GM21390 (cell line): ENCODE data around the gene MFAP3L.

Source experiments
- ATAC-seq: cut with Tn5 transposase; IDR thresholded peaks from one replicate; pipeline ENCODE4 v1.9.1; 2021; ENCODE audit not compliant: unreplicated experiment

MFAP3L gene

DNA sequence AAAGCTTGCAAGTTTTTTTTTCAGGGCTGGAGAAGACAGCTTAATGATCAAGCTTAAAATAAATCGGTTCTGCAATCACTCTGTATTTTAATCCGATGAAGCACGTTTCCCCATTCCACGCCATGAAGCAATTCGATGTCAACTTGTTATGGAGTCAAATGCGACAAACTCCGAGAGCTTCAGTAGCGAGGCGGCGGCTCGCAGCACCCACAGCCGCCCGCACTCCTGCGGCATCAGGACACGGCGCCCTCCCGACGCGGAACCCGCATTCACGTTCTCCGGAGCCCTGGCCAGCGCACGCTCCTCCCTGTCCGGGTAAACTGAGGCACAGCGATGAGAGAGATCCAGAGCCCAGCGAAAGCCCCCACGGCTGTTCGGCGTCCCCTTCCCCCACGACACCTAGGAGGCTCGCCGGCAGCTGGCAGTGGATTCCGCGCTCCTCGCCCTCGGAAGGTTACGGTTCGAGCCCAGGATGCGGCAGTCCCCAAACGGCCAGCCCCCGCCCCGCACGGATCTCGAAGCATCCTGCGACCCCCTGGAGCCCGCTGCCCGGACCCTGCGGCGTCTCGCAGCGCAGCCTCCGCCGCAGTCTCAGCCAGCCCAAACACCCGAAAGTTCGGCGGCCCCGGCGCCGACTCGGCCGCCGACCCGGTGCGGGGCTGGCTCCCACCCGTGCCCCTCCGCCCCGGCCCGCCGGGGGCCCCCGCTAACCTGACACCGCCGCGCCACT, 507 bp downstream of the MFAP3L start:
- ATAC-seq: no peak

DNA sequence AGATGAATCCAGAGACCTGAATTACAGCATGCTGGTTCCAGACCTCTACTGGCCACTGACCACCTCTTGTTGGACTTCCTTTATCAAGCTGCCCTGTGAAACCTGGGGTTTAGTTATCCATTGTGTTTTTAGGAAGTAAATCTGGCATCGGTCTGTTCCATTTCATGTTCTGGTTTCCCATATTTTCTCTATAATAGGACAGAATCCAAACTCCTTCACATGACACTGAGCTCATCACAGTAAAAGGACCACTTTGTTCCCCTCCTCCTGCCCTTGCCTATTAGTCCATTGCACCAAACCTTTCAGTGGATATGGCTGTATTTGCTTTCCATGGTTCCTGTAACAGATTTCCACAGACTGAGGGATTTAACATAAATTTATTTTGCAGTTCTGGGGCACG, 4.0 kb downstream of the MFAP3L start:
- no peak for ATAC-seq

DNA sequence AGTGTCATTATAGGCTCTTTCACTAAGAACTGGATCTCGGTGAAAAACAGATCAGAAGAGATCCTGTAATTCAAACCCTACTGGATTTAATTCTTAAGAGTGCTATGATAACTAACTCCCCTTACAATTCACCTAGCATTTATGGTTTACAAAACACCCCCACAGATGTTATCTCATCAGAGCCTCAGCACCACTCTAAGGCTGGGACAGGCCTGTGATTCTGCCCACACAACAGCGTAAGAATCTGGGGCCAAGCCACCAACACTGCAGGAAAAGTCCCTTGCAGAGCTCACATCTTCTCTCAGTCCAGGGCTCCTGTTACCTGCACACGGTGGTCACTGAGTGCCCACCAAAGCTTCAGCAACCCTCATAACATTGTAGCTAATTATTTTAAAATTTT, 8.9 kb downstream of the MFAP3L start:
- no peak for ATAC-seq

DNA sequence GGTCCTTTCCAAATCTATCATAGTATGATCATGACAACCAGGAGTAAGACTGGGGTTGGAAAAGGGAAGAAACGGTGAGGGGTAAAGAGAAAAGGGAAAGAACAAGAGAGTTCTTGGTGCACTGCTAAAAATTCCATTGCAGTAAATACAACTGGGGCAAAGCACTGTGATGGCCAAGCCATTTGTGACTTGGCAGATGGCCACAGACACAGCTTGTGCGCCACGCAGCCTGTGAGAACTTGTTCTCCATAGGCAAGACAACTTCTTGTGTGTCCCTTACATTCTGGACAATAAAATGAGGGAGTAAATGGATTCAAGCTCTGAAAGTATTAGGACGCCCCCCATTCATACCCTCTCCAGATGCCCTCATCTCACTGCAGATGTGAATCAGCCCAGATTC, 10.9 kb downstream of the MFAP3L start:
- no peak for ATAC-seq

DNA sequence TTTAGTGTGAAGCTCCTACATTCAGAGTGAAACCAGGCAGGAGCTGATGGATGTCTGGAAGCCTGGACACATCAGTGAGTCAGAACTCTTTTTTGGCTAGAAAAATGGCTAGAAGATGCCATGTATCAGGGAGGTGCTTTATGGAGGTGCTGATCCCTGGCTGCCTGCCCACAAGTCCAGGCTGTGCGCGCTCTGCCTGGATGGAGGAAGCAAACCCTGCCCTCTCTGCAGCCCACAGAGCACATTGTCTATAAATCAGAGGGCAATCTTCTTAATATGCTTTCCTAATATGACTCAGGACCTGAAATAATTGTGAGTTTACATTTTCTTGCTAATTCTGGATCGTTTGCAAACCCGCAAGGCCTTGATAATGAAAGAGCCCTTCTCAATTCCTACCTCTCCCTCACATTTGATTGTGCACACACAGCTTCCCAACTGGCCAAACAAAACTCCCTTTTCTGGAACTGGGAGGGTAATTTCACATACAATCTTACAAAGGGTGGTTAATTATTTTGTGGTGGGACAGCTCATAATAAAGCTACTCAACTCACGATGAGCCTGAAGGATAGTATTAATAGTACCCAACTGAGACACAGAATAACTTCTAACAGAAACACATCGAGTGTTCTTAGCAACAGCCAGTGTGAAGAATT, 11.7 kb downstream of the MFAP3L start:
- no peak for ATAC-seq

DNA sequence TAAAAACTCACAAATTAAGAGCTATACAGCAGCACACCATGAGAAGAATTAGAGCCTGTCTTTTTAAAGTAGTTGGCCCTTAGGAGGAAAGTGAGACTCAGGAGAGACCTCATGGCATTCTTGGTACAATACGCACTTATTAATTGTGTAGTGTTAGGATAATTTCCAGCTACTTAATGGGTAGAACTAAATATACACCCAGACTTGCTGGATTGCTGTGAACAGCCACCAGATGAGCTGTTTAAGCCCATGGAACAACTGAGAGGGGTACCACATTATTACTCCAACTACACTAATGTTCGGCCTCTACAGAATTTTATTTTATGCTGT, 13.6 kb downstream of the MFAP3L start:
- ATAC-seq: no peak

DNA sequence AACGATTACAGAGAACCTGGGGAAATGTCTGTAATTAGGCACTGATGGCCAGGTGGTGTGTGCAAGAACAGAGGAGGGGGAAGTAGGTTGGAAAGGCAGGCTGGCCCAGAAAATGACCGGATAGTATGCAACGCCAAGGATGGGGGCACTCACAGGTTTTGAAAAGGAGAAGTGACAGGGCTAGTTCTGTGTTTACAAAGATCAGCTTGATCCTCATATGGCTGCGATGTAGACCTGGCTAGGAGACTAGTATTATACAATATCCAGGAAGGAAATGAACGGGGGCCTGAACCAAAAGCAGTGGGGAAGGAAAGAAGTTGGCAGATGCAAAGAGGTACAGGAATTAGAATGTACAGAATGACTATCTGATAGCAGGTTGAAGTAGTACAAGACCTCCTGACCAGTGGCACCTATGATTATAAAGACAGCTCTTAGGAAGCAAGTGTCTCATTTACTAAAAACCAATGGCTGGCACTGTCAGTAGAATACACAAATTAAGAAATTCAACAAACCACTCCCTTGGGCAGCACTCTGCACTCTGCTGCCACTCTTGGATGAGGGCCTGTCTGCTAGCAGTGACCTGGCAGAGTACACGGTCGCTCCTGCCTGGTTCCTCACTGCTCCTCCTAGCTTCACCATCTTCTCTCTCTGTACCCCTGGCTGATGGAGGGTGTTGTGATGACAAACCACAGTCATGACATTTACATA, 14.1 kb downstream of the MFAP3L start:
- ATAC-seq: no peak

DNA sequence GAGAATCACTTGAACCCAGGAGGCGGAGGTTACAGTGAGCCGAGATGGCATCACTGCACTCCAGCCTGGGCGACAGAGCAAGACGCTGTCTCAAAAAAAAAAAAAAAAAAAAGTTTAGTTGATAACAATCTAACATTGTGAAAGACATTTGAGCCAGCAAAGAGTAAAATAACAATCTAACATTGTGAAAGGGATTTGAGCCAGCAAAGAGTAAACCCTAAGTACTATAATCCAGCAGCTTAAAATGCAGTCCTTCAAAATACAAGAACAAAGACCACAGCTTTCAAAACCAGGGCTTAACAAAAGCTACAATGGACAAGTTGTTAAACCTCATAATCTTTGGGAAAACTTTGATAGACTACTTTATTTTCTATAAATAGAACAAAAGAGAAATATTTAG, 16.9 kb downstream of the MFAP3L start:
- ATAC-seq: no peak

DNA sequence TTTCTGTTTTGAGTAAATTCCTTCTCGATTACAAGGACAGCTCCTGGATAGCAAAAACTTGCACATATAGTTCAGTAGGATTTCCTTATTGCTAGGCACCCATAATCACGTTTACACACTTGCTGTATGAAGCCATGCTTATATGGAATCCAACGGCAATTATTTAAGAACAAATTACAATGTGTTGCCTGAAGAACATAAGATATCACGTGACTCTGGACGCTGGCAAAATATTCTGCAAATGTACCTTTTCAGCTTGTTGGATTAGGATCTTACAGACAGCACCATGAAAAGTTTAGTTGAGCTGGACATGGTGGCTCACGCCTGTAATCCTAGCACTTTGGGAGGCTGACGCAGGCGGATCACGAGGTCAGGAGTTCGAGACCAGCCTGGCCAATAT, 17.4 kb downstream of the MFAP3L start:
- no peak for ATAC-seq

DNA sequence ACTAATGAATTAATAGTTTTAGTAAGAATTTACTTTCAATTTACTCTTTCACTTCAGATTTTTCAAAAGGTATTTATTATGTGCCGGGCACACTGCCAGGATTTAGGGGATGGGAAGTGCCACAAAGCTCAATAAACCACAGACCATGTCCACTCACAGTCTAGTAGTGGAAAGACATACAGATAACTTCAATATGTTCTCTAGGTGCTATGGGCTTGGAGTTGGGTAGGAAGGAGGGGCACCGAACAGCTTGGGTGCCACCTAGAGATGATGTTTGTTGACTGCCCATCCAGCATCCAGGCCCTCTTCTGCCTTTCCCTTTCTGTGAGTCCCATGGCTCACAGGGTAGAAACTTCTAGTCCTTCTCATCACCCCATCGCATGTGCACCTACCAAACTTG, 17.8 kb downstream of the MFAP3L start:
- peak; percentile 65 for ATAC-seq

DNA sequence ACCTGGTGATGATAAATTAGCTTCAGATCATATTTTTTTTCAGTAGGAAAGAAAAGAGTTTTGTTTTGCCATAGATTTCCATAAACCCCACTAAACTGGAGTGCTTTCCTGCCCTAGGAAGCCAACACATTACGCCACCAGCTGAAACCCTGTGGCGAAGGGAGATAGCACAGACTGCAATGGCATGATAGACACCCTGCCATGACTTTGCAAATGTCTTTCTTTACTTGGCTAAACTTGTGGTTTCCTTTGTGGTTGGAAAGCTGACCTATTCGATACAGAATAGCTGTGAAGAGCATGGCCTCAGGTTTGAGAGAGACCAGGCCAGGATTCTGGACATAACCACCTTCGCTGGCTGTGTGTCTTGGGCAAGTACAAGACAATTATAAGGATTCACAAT, 19.1 kb downstream of the MFAP3L start:
- ATAC-seq: no peak

DNA sequence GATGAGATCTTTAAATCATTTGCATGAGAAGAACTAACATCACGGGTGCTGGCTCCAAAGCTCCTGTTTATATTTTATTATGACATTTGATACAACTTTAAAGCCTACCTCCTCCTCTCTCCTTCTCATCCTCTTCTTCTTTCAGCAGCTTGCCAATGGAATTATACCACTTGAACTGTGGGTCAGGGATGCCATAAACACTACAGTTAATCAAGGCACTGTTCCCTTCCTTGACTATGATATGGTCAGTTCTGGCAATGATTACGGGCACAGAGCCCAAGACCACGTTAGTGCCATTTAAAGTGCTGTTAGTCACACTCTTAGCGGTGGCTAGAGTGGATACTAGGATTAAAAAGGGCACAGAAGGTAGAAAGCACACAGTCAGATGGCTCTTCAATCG, 20.7 kb downstream of the MFAP3L start:
- no peak for ATAC-seq

DNA sequence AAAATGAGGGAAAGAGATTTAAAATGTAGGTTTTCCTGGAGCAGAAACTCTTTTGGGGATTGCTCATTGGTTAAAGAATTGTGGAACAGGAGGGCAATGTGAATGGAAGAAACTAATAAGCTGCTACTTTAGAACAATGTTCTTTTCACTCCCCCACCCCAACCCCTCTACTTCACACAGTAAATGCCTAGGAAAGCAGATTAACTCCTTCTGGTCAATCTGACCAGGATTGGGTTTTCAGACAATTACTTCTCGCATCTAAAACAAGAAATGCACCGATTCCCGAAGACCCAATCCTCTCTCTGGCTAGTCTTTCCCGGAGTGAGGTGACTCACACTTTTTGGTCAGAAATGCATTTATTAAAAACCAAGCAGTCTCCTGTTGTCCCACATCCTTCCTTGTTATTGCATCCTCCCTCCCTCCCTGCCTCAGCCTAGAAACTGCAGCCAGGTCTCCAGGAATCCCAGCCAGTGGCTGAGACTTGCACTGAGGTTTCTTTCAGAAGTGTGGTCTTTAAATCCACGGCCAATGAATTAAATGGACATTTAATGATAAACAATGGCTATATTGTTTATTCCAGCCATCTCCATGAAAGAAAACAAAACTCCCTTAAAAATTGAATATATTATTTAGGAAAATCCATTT, 21.4 kb downstream of the MFAP3L start:
- ATAC-seq: no peak

DNA sequence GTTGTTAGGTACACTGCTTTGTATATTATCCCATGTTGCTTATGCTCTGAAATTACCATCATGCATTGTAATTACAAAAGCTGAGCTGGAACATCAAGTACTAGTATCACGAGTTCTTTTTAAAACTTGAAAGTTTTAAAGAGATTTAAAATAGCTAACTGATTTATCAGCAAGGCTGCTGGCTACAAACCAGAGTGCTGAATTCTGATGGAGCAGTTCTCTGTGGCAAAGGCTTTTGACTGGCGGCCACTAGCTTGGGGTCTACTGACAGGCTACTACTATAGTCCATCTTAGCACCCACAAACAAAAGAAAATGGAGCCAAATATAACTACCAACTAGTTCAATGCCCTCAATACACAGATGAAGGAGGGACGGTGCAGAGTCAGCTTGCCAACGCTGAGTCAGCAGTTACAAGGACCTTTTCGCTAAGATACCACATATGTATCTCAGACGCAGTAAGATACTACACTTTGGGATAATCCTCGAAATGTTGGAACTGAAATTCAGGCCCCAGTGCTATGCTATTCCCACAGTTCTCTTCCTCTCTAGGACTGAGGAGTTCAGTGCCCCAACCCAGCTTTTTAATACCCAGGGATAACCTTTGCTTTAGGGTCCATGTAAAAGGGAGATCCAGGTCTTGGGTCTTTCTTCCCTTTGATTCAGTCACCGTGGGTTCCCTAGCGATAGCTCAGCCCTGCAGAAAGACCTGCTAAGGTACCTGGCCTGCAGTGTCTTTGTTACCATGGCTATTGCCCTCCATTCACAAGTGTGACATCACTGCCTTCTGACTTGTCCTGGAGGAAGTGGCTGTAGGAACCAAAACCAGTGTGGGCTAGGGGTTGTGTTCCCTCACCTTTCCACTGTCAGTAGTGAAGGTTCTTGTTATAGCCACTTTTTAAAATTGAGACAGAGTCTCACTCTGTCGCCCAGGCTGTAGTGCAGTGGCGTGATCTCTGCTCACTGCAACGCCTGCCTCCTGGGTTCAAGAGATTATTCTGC, 22.8 kb downstream of the MFAP3L start:
- ATAC-seq: no peak

DNA sequence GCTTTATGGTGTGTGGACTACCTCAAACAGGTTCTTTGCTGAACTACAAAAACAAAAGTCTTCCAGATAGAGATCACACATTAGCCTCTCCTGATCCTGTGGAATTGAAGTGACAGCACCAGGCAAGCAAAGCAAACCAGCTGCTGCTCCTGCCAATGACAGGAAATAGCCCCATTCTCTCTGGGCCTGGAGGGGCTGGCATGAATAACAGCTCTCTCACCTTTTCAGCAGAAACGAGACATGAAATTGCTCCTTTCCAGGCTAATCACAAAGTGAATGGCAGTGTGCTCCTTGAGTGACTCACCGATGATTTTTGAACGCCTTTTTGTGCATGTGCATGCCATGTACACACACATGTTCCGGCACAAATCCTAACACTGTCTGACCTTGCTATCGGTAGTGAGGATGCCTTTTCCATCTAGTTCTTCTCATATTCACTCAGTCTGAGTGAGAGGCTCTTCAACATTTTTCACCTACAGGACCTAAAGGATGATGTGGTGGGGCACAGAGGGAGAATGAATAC, 24.4 kb downstream of the MFAP3L start:
- ATAC-seq: no peak

DNA sequence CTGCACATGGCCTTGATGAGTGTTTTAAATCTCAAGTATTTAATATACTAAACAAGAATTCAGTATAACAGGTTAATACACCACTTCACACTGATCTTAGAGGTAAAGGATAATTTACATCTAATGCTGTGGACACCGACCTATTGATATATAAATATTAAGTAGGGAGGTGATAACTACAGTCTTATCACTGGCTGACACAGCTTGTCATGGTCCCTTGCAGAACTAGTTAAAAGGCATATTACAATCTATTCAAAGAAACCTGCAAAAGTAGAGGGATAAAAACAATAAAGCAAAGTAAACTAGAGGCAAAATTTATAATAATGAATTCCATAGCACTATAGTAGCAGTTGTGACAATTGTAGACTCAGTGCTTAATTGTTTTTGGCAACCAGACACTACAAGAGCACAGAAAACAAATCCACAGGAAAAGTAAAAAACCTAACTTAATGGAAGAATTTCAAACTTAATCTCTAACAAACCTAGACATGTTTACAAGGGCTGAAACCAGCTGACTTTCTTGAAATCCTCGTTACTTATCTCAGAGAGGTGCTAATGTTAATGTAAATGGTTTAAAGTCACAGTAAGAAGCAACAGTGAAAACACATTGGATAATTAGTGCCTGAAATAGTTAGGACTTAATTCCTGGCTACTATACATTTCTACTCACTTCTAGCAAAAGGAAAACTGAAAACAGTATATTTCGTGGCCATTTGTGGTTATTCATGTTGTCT, 25.0 kb downstream of the MFAP3L start:
- ATAC-seq: no peak

DNA sequence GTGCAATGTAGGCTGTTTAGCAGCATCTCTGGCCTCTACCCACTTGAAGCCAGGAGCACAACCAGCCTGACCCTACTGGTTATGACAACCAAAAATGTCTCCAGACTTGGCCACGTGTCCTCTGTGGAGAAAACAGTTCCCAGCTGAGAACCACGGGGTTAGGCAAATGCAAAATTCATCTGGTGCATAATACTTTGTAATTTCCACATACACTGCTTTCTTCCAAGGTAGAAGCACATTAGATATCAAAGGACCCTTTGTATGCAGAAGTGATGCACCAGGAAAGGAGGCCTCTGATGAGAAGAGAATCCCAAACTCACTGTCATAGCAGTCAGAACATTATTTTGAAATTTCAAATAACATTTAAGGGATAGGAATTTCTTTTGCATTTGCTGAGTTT, 26.3 kb downstream of the MFAP3L start:
- ATAC-seq: no peak

DNA sequence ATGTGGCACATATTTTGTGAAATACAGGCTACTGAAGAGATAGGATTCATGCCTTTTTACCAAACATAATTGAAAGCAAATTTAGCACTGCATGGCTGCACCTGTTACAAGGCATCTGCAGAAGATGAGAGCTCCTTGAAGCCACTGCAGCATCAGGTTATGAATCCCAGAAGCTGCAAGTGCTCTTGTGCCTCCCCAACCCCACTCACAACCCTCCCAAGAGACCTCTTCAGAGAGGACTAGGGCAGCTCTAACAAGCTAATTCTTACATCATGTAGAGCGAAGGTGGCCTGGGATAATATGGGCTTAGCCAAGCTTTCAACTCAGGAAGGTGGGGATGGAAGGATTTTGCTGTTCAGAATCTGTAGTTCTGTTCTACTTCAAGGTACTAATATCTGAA, 27.2 kb downstream of the MFAP3L start:
- ATAC-seq: no peak

DNA sequence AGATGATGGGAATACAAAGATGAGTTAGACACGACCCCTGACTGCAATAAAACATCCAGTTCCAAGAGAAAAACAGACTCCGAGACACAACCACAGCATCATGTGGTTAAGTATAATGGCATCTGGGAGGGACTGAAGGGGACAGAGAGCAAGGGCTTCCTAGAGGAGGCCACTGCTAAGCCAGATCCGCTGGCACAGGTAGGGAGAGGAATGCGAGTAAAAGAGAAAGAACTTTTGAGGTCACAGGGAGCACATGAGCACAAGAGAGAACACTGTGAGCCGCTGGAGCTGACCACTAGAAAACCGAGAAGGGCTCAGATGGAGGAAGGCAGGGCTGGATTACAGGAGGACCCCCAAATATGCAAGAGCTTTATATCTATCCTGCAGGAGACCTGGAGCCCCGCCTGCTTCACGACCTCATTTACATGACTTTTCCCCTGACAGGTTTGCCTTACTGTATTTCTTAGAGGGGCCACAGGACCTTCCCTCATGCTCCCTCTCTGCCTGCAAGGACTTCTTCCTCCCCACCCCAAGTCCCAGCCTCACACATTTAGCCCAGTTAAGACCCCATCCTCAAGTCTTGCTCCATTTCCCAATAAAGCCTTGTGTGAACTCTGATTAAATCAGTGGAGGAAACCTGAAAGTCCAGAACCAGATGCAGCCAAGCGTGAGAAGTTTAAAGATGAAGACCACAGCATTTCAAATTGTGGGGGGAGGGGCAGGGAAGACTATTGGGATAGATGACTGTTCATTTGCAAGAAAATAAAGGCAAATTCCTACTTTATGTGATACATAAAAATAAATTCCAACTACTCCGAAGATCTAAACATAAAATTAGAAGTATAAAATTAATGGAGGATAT, 29.6 kb downstream of the MFAP3L start:
- no peak for ATAC-seq
